Neural progenitor cell (in vitro differentiated cells): Measurements from ENCODE around the gene RAB34. TPM values are rescaled to one million over a fixed set of nuclear protein-coding genes. Genes with fewer than 3 reads are reported as not detected.

Experiments
- DNase-seq: peaks from one replicate; pipeline ENCODE4 v3.0.0-alpha.2; 2016; ENCODE audit warnings: low spot score
- H2AFZ ChIP-seq: fragments of 200-600 bp; sonication (generic); replicated peaks from 2 replicates; pipeline ENCODE4 v1.6.1; 2016; ENCODE audit warnings: antibody characterized with exemption
- H3F3A ChIP-seq: fragments of 200-600 bp; sonication (generic); 2 replicates; pipeline ENCODE4 v1.6.1; 2016; ENCODE audit warnings: antibody characterized with exemption, low read depth
- H3K27ac ChIP-seq: fragments of 200-600 bp; sonication (generic); 2 replicates; pipeline ENCODE4 v1.5.1; 2016; ENCODE audit warnings: mild to moderate bottlenecking
- H3K27me3 ChIP-seq: fragments of 200-600 bp; sonication (generic); 2 replicates; pipeline ENCODE4 v1.6.1; 2016; ENCODE audit warnings: mild to moderate bottlenecking, moderate library complexity
- H3K36me3 ChIP-seq: fragments of 200-600 bp; sonication (generic); 2 replicates; pipeline ENCODE4 v1.5.1; 2016
- H3K4me1 ChIP-seq: fragments of 200-600 bp; sonication (generic); 2 replicates; pipeline ENCODE4 v1.6.1; 2016; ENCODE audit warnings: mixed run types
- H3K4me2 ChIP-seq: fragments of 200-600 bp; sonication (generic); 2 replicates; pipeline ENCODE4 v1.6.1; 2016
- H3K4me3 ChIP-seq: fragments of 200-600 bp; sonication (generic); 2 replicates; pipeline ENCODE4 v1.5.1; 2016
- H3K79me2 ChIP-seq: fragments of 200-600 bp; sonication (generic); 2 replicates; pipeline ENCODE4 v1.6.1; 2016; ENCODE audit warnings: low read depth
- H3K9ac ChIP-seq: fragments of 200-600 bp; sonication (generic); 2 replicates; pipeline ENCODE4 v1.6.1; 2016
- H3K9me3 ChIP-seq: fragments of 200-600 bp; sonication (generic); 2 replicates; pipeline ENCODE4 v1.5.1; 2016; ENCODE audit warnings: low read depth
- H4K20me1 ChIP-seq: fragments of 200-600 bp; sonication (generic); 2 replicates; pipeline ENCODE4 v1.6.1; 2016; ENCODE audit warnings: low read depth
- H3K27ac Mint-ChIP-seq: 3 replicates; pipeline ENCODE4 v1.8.0; 2021; ENCODE audit warnings: mixed read lengths
- H3K27me3 Mint-ChIP-seq: 2 replicates; pipeline ENCODE4 v1.8.0; 2022; ENCODE audit warnings: low read depth, mild to moderate bottlenecking, inconsistent platforms, moderate library complexity, mixed read lengths; ENCODE audit not compliant: insufficient read depth
- H3K36me3 Mint-ChIP-seq: 3 replicates; pipeline ENCODE4 v1.8.0; 2021; ENCODE audit warnings: mixed read lengths
- H3K4me1 Mint-ChIP-seq: 3 replicates; pipeline ENCODE4 v1.8.0; 2021; ENCODE audit warnings: mixed read lengths
- H3K4me3 Mint-ChIP-seq: 3 replicates; pipeline ENCODE4 v1.8.0; 2021; ENCODE audit warnings: mild to moderate bottlenecking, moderate library complexity, mixed read lengths
- H3K9me3 Mint-ChIP-seq: 3 replicates; pipeline ENCODE4 v1.8.0; 2020; ENCODE audit warnings: mixed read lengths
- EZH2 ChIP-seq: fragments of 200-600 bp; sonication (generic); IDR thresholded peaks from 2 replicates; pipeline ENCODE4 v1.6.1; 2017; ENCODE audit warnings: antibody characterized with exemption, mild to moderate bottlenecking, moderate library complexity
- EZH2phosphoT487 ChIP-seq: fragments of 200-600 bp; sonication (generic); IDR thresholded peaks from 2 replicates; pipeline ENCODE4 v1.6.1; 2017; ENCODE audit warnings: antibody characterized with exemption
- total RNA-seq: library from RNA; depleted of rRNA; stranded (reverse); fragments of >200 nt; gene quantifications from 2 replicates; pipeline ENCODE4 v1.2.3, GENCODE V29; 2015; ENCODE audit warnings: low replicate concordance
- TF ChIP-seq, protein P1 (sequence below): fragments of 200-600 bp; sonication (generic); IDR thresholded peaks from 2 replicates; pipeline ENCODE4 v1.5.1; 2017; ENCODE audit warnings: antibody characterized with exemption, mild to moderate bottlenecking

The RAB34 gene
- total RNA-seq, 1 donor from 2014 or later, result 82.8 TPM

DNA sequence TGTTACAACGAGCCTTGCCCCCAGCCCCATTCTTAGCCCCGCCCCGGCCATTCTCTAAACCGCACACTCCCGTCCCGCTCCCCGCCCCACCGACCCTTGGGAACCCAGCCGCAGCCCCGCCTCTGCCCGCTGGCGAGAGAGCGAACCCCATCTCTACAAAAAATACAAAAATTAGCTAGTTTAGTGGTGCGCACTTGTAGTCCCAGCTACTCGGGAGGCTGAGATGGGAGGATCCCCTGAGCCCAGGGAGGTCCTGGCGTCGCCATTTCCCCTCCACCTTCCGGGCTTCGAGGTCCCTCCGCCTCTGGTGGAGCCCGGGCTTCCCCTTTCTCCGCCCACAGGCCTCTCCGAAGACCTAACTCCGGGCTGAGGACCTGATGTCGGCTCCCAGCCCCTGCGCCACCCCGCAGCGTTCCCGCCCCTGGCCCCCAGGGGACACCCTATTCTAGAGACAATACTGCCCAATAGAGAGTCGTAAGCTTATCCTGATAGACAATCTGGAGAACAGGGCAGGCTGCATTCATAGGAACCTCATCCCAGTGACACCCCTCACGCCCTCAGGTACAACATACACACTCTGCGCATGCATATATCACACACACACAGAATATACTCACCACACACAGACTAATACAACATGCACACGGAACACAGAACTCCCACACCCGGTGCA is 5.5 kb downstream of the RAB34 start:
- peaks cover 9% of the 10 kb centered on the region for H3K27me3 Mint-ChIP-seq
- peak overlapping the region; percentile 95 for H3K27ac Mint-ChIP-seq
- H3K4me1 Mint-ChIP-seq, result peaks cover 41% of the 10 kb centered on the region
- H3K4me3 Mint-ChIP-seq, result peak overlapping the region; percentile 97
- TF ChIP-seq EZH2, result no peak
- TF ChIP-seq, protein P1, sequence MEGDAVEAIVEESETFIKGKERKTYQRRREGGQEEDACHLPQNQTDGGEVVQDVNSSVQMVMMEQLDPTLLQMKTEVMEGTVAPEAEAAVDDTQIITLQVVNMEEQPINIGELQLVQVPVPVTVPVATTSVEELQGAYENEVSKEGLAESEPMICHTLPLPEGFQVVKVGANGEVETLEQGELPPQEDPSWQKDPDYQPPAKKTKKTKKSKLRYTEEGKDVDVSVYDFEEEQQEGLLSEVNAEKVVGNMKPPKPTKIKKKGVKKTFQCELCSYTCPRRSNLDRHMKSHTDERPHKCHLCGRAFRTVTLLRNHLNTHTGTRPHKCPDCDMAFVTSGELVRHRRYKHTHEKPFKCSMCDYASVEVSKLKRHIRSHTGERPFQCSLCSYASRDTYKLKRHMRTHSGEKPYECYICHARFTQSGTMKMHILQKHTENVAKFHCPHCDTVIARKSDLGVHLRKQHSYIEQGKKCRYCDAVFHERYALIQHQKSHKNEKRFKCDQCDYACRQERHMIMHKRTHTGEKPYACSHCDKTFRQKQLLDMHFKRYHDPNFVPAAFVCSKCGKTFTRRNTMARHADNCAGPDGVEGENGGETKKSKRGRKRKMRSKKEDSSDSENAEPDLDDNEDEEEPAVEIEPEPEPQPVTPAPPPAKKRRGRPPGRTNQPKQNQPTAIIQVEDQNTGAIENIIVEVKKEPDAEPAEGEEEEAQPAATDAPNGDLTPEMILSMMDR, result no peak
- no peak for TF ChIP-seq EZH2phosphoT487
- no peak overlapping the region for H3K9ac ChIP-seq
- DNase-seq, result peak; percentile 80
- no peak overlapping the region for H2AFZ ChIP-seq
- no peaks in the 10 kb centered on the region for H4K20me1 ChIP-seq
- H3K27me3 ChIP-seq, result no peaks in the 10 kb centered on the region
- H3K9me3 ChIP-seq, result no peaks in the 10 kb centered on the region
- peaks cover 20% of the 10 kb centered on the region for H3K4me1 ChIP-seq
- no peaks in the 10 kb centered on the region for H3K9me3 Mint-ChIP-seq
- peaks cover 50% of the 10 kb centered on the region for H3F3A ChIP-seq
- H3K36me3 Mint-ChIP-seq, result peaks cover 24% of the 10 kb centered on the region
- peaks cover 44% of the 10 kb centered on the region for H3K79me2 ChIP-seq
- no peaks in the 10 kb centered on the region for H3K36me3 ChIP-seq
- H3K4me2 ChIP-seq, result peak overlapping the region; percentile 75
- peak overlapping the region; percentile 87 for H3K27ac ChIP-seq
- H3K4me3 ChIP-seq, result peak overlapping the region; percentile 62

DNA sequence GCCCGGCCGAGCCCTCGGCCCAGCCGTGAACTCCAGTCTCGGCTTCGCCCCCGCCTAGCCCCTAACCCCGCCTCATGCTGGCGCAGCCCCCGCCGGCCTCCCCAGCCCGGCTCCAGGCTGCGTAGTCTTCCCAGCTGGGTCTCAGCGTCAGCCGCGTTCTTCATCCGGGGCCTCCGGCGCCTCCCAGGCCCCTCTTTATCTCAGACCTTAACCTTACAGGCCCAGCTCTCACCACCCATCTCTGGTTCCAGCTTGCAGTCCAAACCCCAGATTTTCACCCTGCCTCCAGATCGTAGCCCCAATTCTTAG is 6.0 kb downstream of the RAB34 start, which contains the start of gene PROCA1:
Gene PROCA1, minus strand, starts transcription at position 166 of the 309 bp plus-strand sequence. CDS start 228 bp downstream, outside the sequence.
- Histone ChIP-seq H3K27ac (peak within 1 kb of the TSS; percentile 97), H2AFZ (no peak within 1 kb of the TSS), H3K36me3 (no peaks in the 10 kb centered on the region), H4K20me1 (no peaks in the 10 kb centered on the region), H3K27me3 (no peaks in the 10 kb centered on the region), H3K79me2 (peaks cover 40% of the 10 kb centered on the region), H3K9me3 (no peaks in the 10 kb centered on the region), H3K4me1 (peaks cover 20% of the 10 kb centered on the region), H3F3A (peaks cover 48% of the 10 kb centered on the region), H3K9ac (peak within 1 kb of the TSS; percentile 82), H3K4me2 (peak within 1 kb of the TSS; percentile 78), H3K4me3 (peak within 1 kb of the TSS; percentile 62)
- H3K4me3 Mint-ChIP-seq, result peak within 1 kb of the TSS; percentile 97
- H3K9me3 Mint-ChIP-seq, result no peaks in the 10 kb centered on the region
- peaks cover 24% of the 10 kb centered on the region for H3K36me3 Mint-ChIP-seq
- H3K27ac Mint-ChIP-seq, result peak within 1 kb of the TSS; percentile 100
- no peak for DNase-seq
- peaks cover 42% of the 10 kb centered on the region for H3K4me1 Mint-ChIP-seq
- no peak for TF ChIP-seq EZH2
- no peak for TF ChIP-seq EZH2phosphoT487
- TF ChIP-seq, protein P1, result no peak
- H3K27me3 Mint-ChIP-seq, result peaks cover 9% of the 10 kb centered on the region

DNA sequence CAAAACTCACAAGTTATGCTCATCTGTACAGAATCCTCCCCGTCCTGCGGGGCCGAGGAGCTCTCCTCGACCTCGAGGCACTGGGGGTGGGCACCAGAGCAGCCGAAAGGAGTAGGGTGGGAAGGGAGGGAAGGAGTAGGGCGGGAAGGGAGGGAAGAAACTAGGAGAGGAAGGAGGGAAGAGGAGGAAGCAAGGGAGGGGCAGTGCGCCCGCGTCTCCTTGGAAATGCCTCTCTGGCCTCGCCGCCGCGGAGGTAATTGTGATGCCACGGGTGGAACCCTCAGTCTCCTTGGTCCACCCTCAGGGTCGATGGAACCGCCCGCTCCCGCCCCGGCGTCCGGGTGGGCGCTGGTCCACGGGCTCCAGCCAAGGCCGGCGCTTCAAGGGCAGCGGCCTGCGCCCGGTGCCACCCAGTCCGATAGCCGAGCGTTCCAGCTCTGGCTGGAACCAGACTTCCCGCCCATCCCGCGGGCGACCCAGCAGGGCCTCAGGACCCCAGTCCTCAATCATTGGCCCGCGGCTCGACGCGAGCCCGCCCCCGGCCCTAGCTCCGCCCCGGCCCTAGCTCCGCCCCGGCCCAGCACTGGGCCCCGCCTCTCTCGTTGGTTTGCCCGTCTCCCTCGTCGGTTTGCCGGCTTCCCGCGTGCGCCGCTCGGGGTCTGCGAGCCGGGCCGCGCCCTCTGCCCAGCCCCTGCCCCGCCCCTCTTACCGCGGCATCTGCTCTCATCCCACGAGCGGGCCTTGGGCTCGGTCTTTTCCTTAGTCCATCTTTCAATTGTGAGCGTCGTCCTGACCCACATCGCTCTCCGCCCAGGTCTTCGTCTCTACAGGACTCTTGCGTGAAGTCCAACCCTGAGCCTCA is 6.6 kb downstream of the RAB34 start:
- Histone ChIP-seq H3K4me2 (peak overlapping the region; percentile 78), H2AFZ (no peak overlapping the region), H3K4me3 (peak overlapping the region; percentile 62), H3K27ac (peak overlapping the region; percentile 97), H3F3A (peaks cover 48% of the 10 kb centered on the region), H4K20me1 (peaks cover 5% of the 10 kb centered on the region), H3K9me3 (no peaks in the 10 kb centered on the region), H3K36me3 (no peaks in the 10 kb centered on the region), H3K4me1 (peaks cover 15% of the 10 kb centered on the region), H3K79me2 (peaks cover 34% of the 10 kb centered on the region), H3K9ac (peak overlapping the region; percentile 82), H3K27me3 (no peaks in the 10 kb centered on the region)
- H3K4me1 Mint-ChIP-seq, result peaks cover 40% of the 10 kb centered on the region
- peaks cover 9% of the 10 kb centered on the region for H3K27me3 Mint-ChIP-seq
- H3K27ac Mint-ChIP-seq, result peak overlapping the region; percentile 100
- H3K9me3 Mint-ChIP-seq, result no peaks in the 10 kb centered on the region
- DNase-seq, result peak; percentile 98
- H3K4me3 Mint-ChIP-seq, result peak overlapping the region; percentile 97
- TF ChIP-seq, protein P1, result no peak
- peaks cover 24% of the 10 kb centered on the region for H3K36me3 Mint-ChIP-seq
